Heart right ventricle (tissue), 16 donors: Measurements from ENCODE around the gene FLNC. TPM values are rescaled to one million over a fixed set of nuclear protein-coding genes. Genes with fewer than 3 reads are reported as not detected.

ENCODE experiments used
- ATAC-seq, 8 donors: fragments of 200-7000 bp; cut with Tn5 transposase; one replicate each; pipeline ENCODE4 v1.9.1; 2020; ENCODE audit warnings: mild to moderate bottlenecking in 8 of 8, moderate library complexity in 8 of 8, moderate number of reproducible peaks in 1 of 8
- DNase-seq, 2 donors: peaks; one replicate each; pipeline ENCODE4 v3.0.0-alpha.2; 2020
- H3K27ac ChIP-seq, 10 donors: fragments of 200-600 bp; sonication (generic) in 2 of 10; one replicate each; pipeline versions ENCODE4 v1.5.0 to v1.8.0; 2020 to 2022; ENCODE audit warnings: mild to moderate bottlenecking in 3 of 10
- H3K27me3 ChIP-seq, 7 donors: fragments of 200-600 bp; one replicate each; pipeline ENCODE4 v1.8.0; 2021 to 2022; ENCODE audit warnings: mild to moderate bottlenecking in 2 of 7
- H3K36me3 ChIP-seq, 9 donors: fragments of 200-600 bp; sonication (generic) in 1 of 9; one replicate each; pipeline versions ENCODE4 v1.5.0 to v1.8.0; 2020 to 2022; ENCODE audit warnings: mild to moderate bottlenecking in 2 of 9
- H3K4me1 ChIP-seq, 9 donors: fragments of 200-600 bp; sonication (generic) in 1 of 9; one replicate each; pipeline versions ENCODE4 v1.5.0 to v1.8.0; 2020 to 2022; ENCODE audit warnings: mild to moderate bottlenecking in 4 of 9
- H3K4me3 ChIP-seq, 10 donors: fragments of 200-600 bp; sonication (generic) in 2 of 10; one replicate each; pipeline versions ENCODE4 v1.5.0 to v1.8.0; 2020 to 2022; ENCODE audit warnings: mild to moderate bottlenecking in 7 of 10, moderate library complexity in 2 of 10
- H3K9me3 ChIP-seq, 11 donors: fragments of 200-600 bp in 10 of 11; sonication (generic) in 2 of 11; one replicate each; pipeline versions ENCODE4 v1.5.0 to v1.8.0; 2013 to 2022; ENCODE audit warnings: mild to moderate bottlenecking in 2 of 11, control low read depth in 1 of 11, moderate library complexity in 1 of 11
- CTCF ChIP-seq, 9 donors: fragments of 200-600 bp; sonication (generic) in 2 of 9; IDR thresholded peaks; one replicate each; pipeline versions ENCODE4 v1.5.0 to v1.8.0; 2021 to 2022; ENCODE audit warnings: antibody characterized with exemption in 9 of 9, mild to moderate bottlenecking in 5 of 9, moderate library complexity in 1 of 9
- WGBS, 2 donors: extraction: QIAGEN DNeasy Blood & Tissue Kit; methylation state at CpG; one replicate each; pipeline ENCODE4 v1.1.7; 2013; ENCODE audit warnings: inconsistent platforms in 1 of 2; 5-methylcytosine and 5-hydroxymethylcytosine counted together
- intact Hi-C, 10 donors: fragments of 100-400 bp; cut with DNase I; formaldehyde crosslinking; loops; one replicate each; pipeline versions ENCODE4 v1.11.1 to v1.14.2; 2022
- polyA plus RNA-seq, 2 donors: library from polyadenylated mRNA; stranded (reverse); fragments of 200-250 nt; gene quantifications; one replicate each; pipeline ENCODE4 v1.2.3, GENCODE V29; 2013
- total RNA-seq, 10 donors: library from RNA; stranded (reverse); fragmentation: NEBNext Ultra II Directional in 3 of 10; extraction: Animal tissue kit (Norgen Biotek cat#: 25700) in 3 of 10; gene quantifications; one replicate each; pipeline versions ENCODE4 v1.2.1 to v1.2.4, GENCODE V29; 2021 to 2023
- donor health status: Arrhythmogenic right ventricular cardiomyopathy.
- donor health status: ischemic (EF 13 %, LVEDD 7.1; RV severe dilation, severe dysfunction).
- donor health status: healthy with polysubstance abuse.
- donor health status: DM: no; HTN: yes; CAD: no.
- donor health status: DM: no; HTN: no; CAD: no.
- donor health status: ischemic (EF 25% LVEDD 6.9; RV normal size, moderate dysfunction).
- donor health status: ischemic (EF 25% LVEDD 5.7; RV mildly dilated, moderate dysfunction).
- donor health status: healthy.
- donor health status: DM: yes; HTN: yes; CAD: no.
- donor health status: Ischemic cardiomyopathy.
- donor health status: ischemic (EF 35%, LVEDD 5.7; RV mildly dilated, moderate dysfunction).
- donor health status: nonischemic (EF 11% LVEDD 7.7; RV severe dilation, severe dysfunction).
- donor health status: DM: yes; HTN: yes; CAD: no.
- donor health status: PGD.
- donor health status: ischemic (EF 29% LVEDD 5.4; RV normal size, mild dysfunction).
- donor health status: nonischemic (EF 23%, LVEDD 6.1; RV moderate dilation, normal function).

Gene FLNC
- total and polyA plus RNA-seq, 12 donors = 223 to 2,445 (median 1,163) TPM

DNA sequence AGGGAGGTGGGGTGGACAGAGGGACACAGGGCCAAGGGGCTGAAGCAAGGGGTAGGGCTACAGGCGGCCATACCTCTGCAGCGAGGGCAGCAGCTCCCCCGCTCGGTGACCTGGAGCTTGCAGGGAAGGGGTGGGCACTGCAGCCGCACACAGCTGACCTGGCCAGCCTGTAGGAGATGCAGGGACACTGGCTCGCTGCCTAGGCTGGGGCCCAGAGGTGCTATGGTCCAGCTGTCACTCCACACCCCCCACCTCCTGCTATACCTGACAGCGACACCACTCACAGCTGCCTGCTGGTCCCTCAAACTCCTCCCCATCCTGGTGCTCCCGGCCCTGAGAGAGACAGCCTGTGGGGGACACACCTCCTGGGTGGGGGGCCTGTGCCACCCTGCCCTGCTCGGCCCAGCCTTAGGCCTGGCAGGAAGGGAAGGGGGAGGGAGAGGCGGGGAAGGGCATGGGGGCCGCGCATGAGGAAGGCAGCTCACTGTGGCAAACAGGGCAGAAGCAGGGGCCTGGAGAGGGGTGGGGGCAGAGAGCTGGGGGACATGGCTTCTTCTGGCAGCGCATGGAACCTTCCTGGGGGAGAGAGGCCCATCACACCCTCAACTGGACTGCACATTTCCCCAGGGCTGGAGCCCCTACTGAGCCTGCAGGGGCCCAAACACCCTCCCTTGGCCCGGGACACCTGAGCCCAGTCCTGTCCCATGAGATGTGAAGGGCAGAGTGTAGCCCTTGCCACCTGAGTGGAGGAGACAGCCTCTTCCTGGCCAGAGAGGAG lies 56.4 kb downstream of the FLNC start:
- peaks cover 8 to 31% (median 13%) of the 10 kb centered on the region in 7 donors for H3K27me3 ChIP-seq
- H3K36me3 ChIP-seq = no peaks in the 10 kb centered on the region
- no peak overlapping the region for H3K27ac ChIP-seq
- no peaks in the 10 kb centered on the region for H3K9me3 ChIP-seq
- no peak overlapping the region for H3K4me3 ChIP-seq
- intact Hi-C loops = loop anchor here in 4 of 10 donors (5.0 to 10.0 kb wide), 4 partner anchors 92 to 414 kb away; partner anchors contain the start of gene CCDC136 (in 1 of the 4)
- no peak for TF ChIP-seq CTCF (IDR thresholded peaks at IDR 0.05)
- ATAC-seq (no peak), DNase-seq (no peak)
- WGBS, 2 donors = 67% methylated on average over 14 of the region's 14 CpGs
- H3K4me1 ChIP-seq = peaks cover 0 to 11% (median 0%) of the 10 kb centered on the region in 9 donors

- ATAC-seq = no peak
- no peak overlapping the region for H3K4me3 ChIP-seq
- peaks cover 11 to 39% (median 13%) of the 10 kb centered on the region in 7 donors for H3K27me3 ChIP-seq
- H3K36me3 ChIP-seq = no peaks in the 10 kb centered on the region
- no peaks in the 10 kb centered on the region for H3K9me3 ChIP-seq
- WGBS, 2 donors = 83 to 88% methylated on average over 7 of the region's 7 CpGs
- no peak for TF ChIP-seq CTCF (IDR thresholded peaks at IDR 0.05)
- no peak for DNase-seq
- intact Hi-C loops = loop anchor here in 4 of 10 donors (5.0 to 10.0 kb wide), 4 partner anchors 93 to 415 kb away; partner anchors contain the start of gene CCDC136 (in 1 of the 4)
- no peak overlapping the region for H3K27ac ChIP-seq
- peaks cover 0 to 11% (median 0%) of the 10 kb centered on the region in 9 donors for H3K4me1 ChIP-seq
Observed at GRCh38 chr7:128887169-128888038, 57.2 kb downstream of the FLNC start.

DNA sequence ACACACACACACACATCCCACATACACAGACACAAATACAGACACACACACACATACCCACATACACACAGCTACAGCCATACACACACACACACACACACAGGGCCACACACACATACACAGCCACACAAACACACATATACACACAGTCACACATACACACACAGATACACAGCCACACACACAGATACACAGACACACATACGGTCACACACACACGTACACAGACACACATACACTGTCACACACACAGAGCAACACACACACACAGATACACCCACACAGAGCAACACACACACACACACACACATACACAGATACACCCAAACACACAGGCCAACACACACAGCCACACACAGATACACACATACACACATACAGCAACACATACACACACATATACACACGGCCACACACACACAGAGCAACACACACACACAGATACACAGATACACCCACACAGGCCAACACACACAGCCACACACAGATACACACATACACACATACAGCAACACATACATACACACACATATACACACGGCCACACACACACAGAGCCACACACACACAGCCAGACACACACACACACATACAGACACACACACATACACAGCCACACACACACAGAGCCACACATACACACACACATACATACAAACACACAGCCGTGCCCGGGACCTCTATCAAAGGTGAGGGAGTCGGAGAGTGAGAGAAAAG lies 58.0 kb downstream of the FLNC start:
- no peak overlapping the region for H3K4me3 ChIP-seq
- no peaks in the 10 kb centered on the region for H3K36me3 ChIP-seq
- H3K4me1 ChIP-seq = peaks cover 0 to 11% (median 0%) of the 10 kb centered on the region in 9 donors
- no peak overlapping the region for H3K27ac ChIP-seq
- 88 to 89% methylated on average over 7 of the region's 7 CpGs for WGBS, 2 donors
- DNase-seq = no peak
- intact Hi-C loops = loop anchor here in 4 of 10 donors (5.0 to 10.0 kb wide), 4 partner anchors 93 to 416 kb away; partner anchors contain the start of gene CCDC136 (in 1 of the 4)
- peaks cover 11 to 40% (median 13%) of the 10 kb centered on the region in 7 donors for H3K27me3 ChIP-seq
- ATAC-seq = no peak
- H3K9me3 ChIP-seq = no peaks in the 10 kb centered on the region
- TF ChIP-seq CTCF (IDR thresholded peaks at IDR 0.05) = no peak
